Osteocyte (in vitro differentiated cells): ENCODE data around the gene POU5F2. TPM values are rescaled to one million over a fixed set of nuclear protein-coding genes. Genes with fewer than 3 reads are reported as not detected.

Source experiments
- DNase-seq: peaks from one replicate; pipeline ENCODE4 v3.0.0; 2021; ENCODE audit warnings: mixed read lengths; ENCODE audit not compliant: unreplicated experiment; ENCODE audit errors: extremely low spot score
- H3K27ac Mint-ChIP-seq: one replicate; pipeline ENCODE4 v1.8.0; 2021; ENCODE audit warnings: mild to moderate bottlenecking, mixed read lengths; ENCODE audit not compliant: unreplicated experiment
- H3K27me3 Mint-ChIP-seq: one replicate; pipeline ENCODE4 v1.8.0; 2021; ENCODE audit warnings: mixed read lengths; ENCODE audit not compliant: unreplicated experiment
- H3K36me3 Mint-ChIP-seq: one replicate; pipeline ENCODE4 v1.8.0; 2021; ENCODE audit warnings: mixed read lengths; ENCODE audit not compliant: unreplicated experiment
- H3K4me1 Mint-ChIP-seq: one replicate; pipeline ENCODE4 v1.8.0; 2021; ENCODE audit warnings: mixed read lengths; ENCODE audit not compliant: unreplicated experiment
- H3K4me3 Mint-ChIP-seq: one replicate; pipeline ENCODE4 v1.8.0; 2021; ENCODE audit warnings: mild to moderate bottlenecking, moderate library complexity, mixed read lengths; ENCODE audit not compliant: unreplicated experiment
- H3K9me3 Mint-ChIP-seq: one replicate; pipeline ENCODE4 v1.8.0; 2021; ENCODE audit warnings: mixed read lengths; ENCODE audit not compliant: unreplicated experiment
- CTCF ChIP-seq: fragments of 200-600 bp; sonication (generic); IDR thresholded peaks from 2 replicates; pipeline ENCODE4 v1.5.0; 2021; ENCODE audit warnings: antibody characterized with exemption, mild to moderate bottlenecking, moderate library complexity
- total RNA-seq: library from RNA; stranded (reverse); gene quantifications from 2 replicates; pipeline ENCODE4 v1.2.1, GENCODE V29; 2021

The POU5F2 gene
- total RNA-seq, 1 donor from 2014 or later = 1.2 TPM

GRCh38 chr5:93726595-93726994 lies 14.8 kb downstream of the POU5F2 start:
- H3K4me1 Mint-ChIP-seq = no peaks in the 10 kb centered on the region
- no peaks in the 10 kb centered on the region for H3K9me3 Mint-ChIP-seq
- no peak for DNase-seq
- H3K36me3 Mint-ChIP-seq = no peaks in the 10 kb centered on the region
- no peak overlapping the region for H3K27ac Mint-ChIP-seq
- no peak for TF ChIP-seq CTCF
- no peak overlapping the region for H3K4me3 Mint-ChIP-seq
- no peaks in the 10 kb centered on the region for H3K27me3 Mint-ChIP-seq

- no peaks in the 10 kb centered on the region for H3K27me3 Mint-ChIP-seq
- H3K36me3 Mint-ChIP-seq = no peaks in the 10 kb centered on the region
- no peak overlapping the region for H3K4me3 Mint-ChIP-seq
Observed at GRCh38 chr5:93724791-93725190, 16.6 kb downstream of the POU5F2 start.

GRCh38 chr5:93723681-93724080 lies 17.7 kb downstream of the POU5F2 start:
- Mint-ChIP-seq H3K4me1 (peaks cover 2% of the 10 kb centered on the region), H3K27me3 (no peaks in the 10 kb centered on the region), H3K36me3 (no peaks in the 10 kb centered on the region), H3K4me3 (no peak overlapping the region), H3K9me3 (no peaks in the 10 kb centered on the region), H3K27ac (no peak overlapping the region)
- TF ChIP-seq CTCF = no peak
- no peak for DNase-seq

More at GRCh38 chr5:93724791-93725190, 16.6 kb downstream of the POU5F2 start:
- H3K27ac Mint-ChIP-seq = no peak overlapping the region
- H3K9me3 Mint-ChIP-seq = no peaks in the 10 kb centered on the region
- no peak for TF ChIP-seq CTCF
- H3K4me1 Mint-ChIP-seq = no peaks in the 10 kb centered on the region
- no peak for DNase-seq

GRCh38 chr5:93723005-93723404 lies 18.4 kb downstream of the POU5F2 start:
- H3K9me3 Mint-ChIP-seq = no peaks in the 10 kb centered on the region
- peaks cover 2% of the 10 kb centered on the region for H3K4me1 Mint-ChIP-seq
- no peaks in the 10 kb centered on the region for H3K36me3 Mint-ChIP-seq
- no peak for TF ChIP-seq CTCF
- no peak overlapping the region for H3K4me3 Mint-ChIP-seq
- no peak overlapping the region for H3K27ac Mint-ChIP-seq
- H3K27me3 Mint-ChIP-seq = no peaks in the 10 kb centered on the region
- no peak for DNase-seq

GRCh38 chr5:93722588-93722987 lies 18.8 kb downstream of the POU5F2 start:
- Mint-ChIP-seq H3K4me3 (no peak overlapping the region), H3K27me3 (no peaks in the 10 kb centered on the region), H3K36me3 (no peaks in the 10 kb centered on the region), H3K9me3 (no peaks in the 10 kb centered on the region), H3K4me1 (peaks cover 2% of the 10 kb centered on the region), H3K27ac (no peak overlapping the region)
- TF ChIP-seq CTCF = no peak
- no peak for DNase-seq
